K562 (cell line): ENCODE measurements around the gene SLC43A1. TPM values are rescaled to one million over a fixed set of nuclear protein-coding genes. Genes with fewer than 3 reads are reported as not detected.

Experiments
- ATAC-seq: fragments of 200-7000 bp; cut with Tn5 transposase; 3 replicates; pipeline ENCODE4 v1.9.1; 2020; ENCODE audit warnings: moderate library complexity
- BruUV-seq: library from RNA; stranded (reverse); fragments of 400-500 nt; replicated peaks from 2 replicates; lab custom pipeline; 2021; lab: Mats Ljungman, UMichigan
- CTCF ChIA-PET: fragments of 300-600 bp; formaldehyde crosslinking; extraction: SDS; loops from one replicate; lab custom pipeline; 2021; ENCODE audit warnings: low intra/inter-chr PET ratio; lab: Yijun Ruan, JAX
- POLR2A ChIA-PET: fragments of 300-600, 350-650 bp; sonication (Branson Sonifier 250); formaldehyde crosslinking; extraction: SDS; loops from one replicate; lab custom pipeline; 2021; ENCODE audit warnings: antibody characterized with exemption, inconsistent platforms; lab: Yijun Ruan, JAX
- DNase-seq, 4 experiments: peaks; one replicate each; pipeline versions ENCODE4 v3.0.0 to v3.0.0-alpha.2; 2011 to 2018; ENCODE audit warnings: low spot score in 3 of 4, mixed read lengths in 3 of 4; ENCODE audit errors: extremely low read depth in 1 of 4
- FAIRE-seq: peaks from 2 replicates; lab custom pipeline; 2011; peaks lifted over from hg19 to GRCh38; lab: Jason Lieb, UNC
- H2AFZ ChIP-seq: 2 replicates; pipeline ENCODE4 v1.6.0; 2011; ENCODE audit warnings: low read depth, low read length, control low read depth, inconsistent platforms
- H3K27ac ChIP-seq: fragments of 200-600 bp; 3 replicates; pipeline ENCODE4 v1.8.0; 2011; ENCODE audit warnings: low read depth, mild to moderate bottlenecking, control low read depth, inconsistent platforms, low read length, moderate library complexity, mixed read lengths; ENCODE audit errors: extremely low read depth
- H3K27me3 ChIP-seq, 2 experiments: fragments of 300-600 bp in 1 of 2; 2 replicates in 1 of 2; 3 replicates in 1 of 2; pipeline versions ENCODE4 v1.6.0 to v1.8.0; 2011; ENCODE audit warnings: inconsistent platforms in 2 of 2, low read length in 2 of 2, mild to moderate bottlenecking in 1 of 2, mixed read lengths in 1 of 2, moderate library complexity in 1 of 2; ENCODE audit not compliant: control insufficient read depth in 2 of 2, insufficient read depth in 2 of 2
- H3K36me3 ChIP-seq: fragments of 300-600 bp; 3 replicates; pipeline ENCODE4 v1.8.0; 2011; ENCODE audit warnings: mild to moderate bottlenecking, low read length, inconsistent platforms; ENCODE audit not compliant: control insufficient read depth, insufficient read depth
- H3K4me1 ChIP-seq, 2 experiments: fragments of 200-600 bp in 1 of 2; replicated peaks in 1 of 2; 2 replicates in 1 of 2; 3 replicates in 1 of 2; pipeline versions ENCODE4 v1.5.1 to v1.8.0; 2011; ENCODE audit warnings: inconsistent platforms in 2 of 2, low read length in 2 of 2, mild to moderate bottlenecking in 1 of 2, mixed read lengths in 1 of 2, moderate library complexity in 1 of 2; ENCODE audit not compliant: control insufficient read depth in 2 of 2, insufficient read depth in 2 of 2
- H3K4me2 ChIP-seq: 2 replicates; pipeline ENCODE4 v1.6.1; 2011; ENCODE audit warnings: low read length, control low read depth, inconsistent platforms, mixed read lengths; ENCODE audit not compliant: insufficient read depth
- H3K4me3 ChIP-seq: fragments of 200-600 bp; sonication (generic), shearing (Covaris generic); 2 replicates; pipeline ENCODE4 v1.5.1; 2016; ENCODE audit warnings: control low read depth, inconsistent platforms
- H3K79me2 ChIP-seq: fragments of 200-600 bp; 3 replicates; pipeline ENCODE4 v1.8.0; 2011; ENCODE audit warnings: low read length, inconsistent platforms; ENCODE audit not compliant: control insufficient read depth, insufficient read depth
- H3K9ac ChIP-seq, 2 experiments: 2 replicates each; pipeline versions ENCODE4 v1.6.0 to v1.6.1; 2011; ENCODE audit warnings: low read depth in 2 of 2, low read length in 2 of 2, control low read depth in 1 of 2, inconsistent platforms in 1 of 2, mild to moderate bottlenecking in 1 of 2, mixed read lengths in 1 of 2; ENCODE audit not compliant: insufficient read depth in 1 of 2
- H3K9me1 ChIP-seq: one replicate; pipeline ENCODE4 v1.6.0; 2011; ENCODE audit warnings: inconsistent platforms, mild to moderate bottlenecking, low read length, moderate library complexity; ENCODE audit not compliant: control insufficient read depth, insufficient read depth
- H3K9me3 ChIP-seq: replicated peaks from 2 replicates; pipeline ENCODE4 v1.5.1; 2011; ENCODE audit warnings: low read depth, low read length, inconsistent platforms; ENCODE audit not compliant: control insufficient read depth, insufficient read depth
- H4K20me1 ChIP-seq: replicated peaks from 2 replicates; pipeline ENCODE4 v1.6.1; 2011; ENCODE audit warnings: low read length, inconsistent platforms, mixed read lengths; ENCODE audit not compliant: control insufficient read depth, insufficient read depth
- CBFA2T2 ChIP-seq: fragments of 450-650 bp; conservative IDR thresholded peaks from 2 replicates; pipeline ENCODE4 v1.6.1; 2017; ENCODE audit warnings: mild to moderate bottlenecking
- KDM4B ChIP-seq, 2 experiments: fragments of 450-650 bp in 1 of 2; sonication (generic) in 1 of 2; IDR thresholded peaks; 2 replicates each; pipeline ENCODE4 v1.6.1; 2016 to 2017; ENCODE audit warnings: borderline replicate concordance in 2 of 2, antibody characterized with exemption in 1 of 2, low read depth in 1 of 2, mild to moderate bottlenecking in 1 of 2
- MCM3 ChIP-seq: fragments of 450-650 bp; IDR thresholded peaks from 2 replicates; pipeline ENCODE4 v1.6.1; 2016
- NCOA6 ChIP-seq: fragments of 450-650 bp; IDR thresholded peaks from 2 replicates; pipeline ENCODE4 v1.6.1; 2017; ENCODE audit warnings: mild to moderate bottlenecking
- PHB2 ChIP-seq: fragments of 450-650 bp; IDR thresholded peaks from 2 replicates; pipeline ENCODE4 v1.6.1; 2017; ENCODE audit warnings: low read depth
- RBFOX2 ChIP-seq: fragments of 200-400 bp; formaldehyde crosslinking; IDR thresholded peaks from 2 replicates; pipeline ENCODE4 v1.6.1; 2017; ENCODE audit warnings: low read depth, mild to moderate bottlenecking, low read length, moderate library complexity
- ZNF197 ChIP-seq: fragments of 200-800 bp; sonication (Bioruptor generic); IDR thresholded peaks from 2 replicates; pipeline ENCODE4 v1.6.1; 2016; ENCODE audit warnings: low read depth, missing genetic modification characterization, missing compliant biosample characterization
- WGBS: fragments of 100-300 bp; shearing (Covaris generic); methylation state at CpG from one replicate; pipeline ENCODE4 v1.1.6; 2016; ENCODE audit warnings: low coverage, mixed read lengths; ENCODE audit not compliant: insufficient coverage; ENCODE audit errors: missing lambda C conversion rate; 5-methylcytosine and 5-hydroxymethylcytosine counted together
- in situ Hi-C: fragments of 300-500 bp; cut with MboI; formaldehyde crosslinking; loops from 4 replicates; pipeline ENCODE4 v1.15.0; 2018; ENCODE audit warnings: inconsistent platforms, mixed read lengths
- intact Hi-C: fragments of 100-400 bp; cut with micrococcal nuclease; formaldehyde crosslinking; loops from 2 replicates; pipeline ENCODE4 v1.14.2; 2022
- polyA plus RNA-seq, 8 experiments: library from polyadenylated mRNA; depleted of rRNA in 4 of 8; stranded (reverse) in 5 of 8; unstranded in 3 of 8; fragments of >200 nt; fragmentation: Nextera tagmentation in 2 of 8; fragmentation: Illumina TruSeq in 1 of 8; extraction: Ambion mirVana in 2 of 8; extraction: Trizol in 1 of 8; gene quantifications; 2 replicates each; pipeline versions ENCODE4 v1.2.1 to v1.2.3, GENCODE V29; 2011 to 2014; ENCODE audit warnings: inconsistent platforms in 1 of 8, missing spikeins in 1 of 8
- total RNA-seq, 7 experiments: library from RNA; depleted of rRNA in 6 of 7; stranded (reverse); fragments of >200 nt in 6 of 7; fragmentation: Illumina TruSeq in 2 of 7; extraction: Trizol in 2 of 7; gene quantifications; 2 replicates each; pipeline versions ENCODE4 v1.2.1 to v1.2.3, GENCODE V29; 2011 to 2021; ENCODE audit warnings: low replicate concordance in 1 of 7
- TF ChIP-seq, protein P1 (sequence below): fragments of 250-450 bp; sonication (Bioruptor Pico); IDR thresholded peaks from 2 replicates; pipeline ENCODE4 v1.9.0; 2021; ENCODE audit warnings: mild to moderate bottlenecking, inconsistent platforms
- TF ChIP-seq, protein P2 (sequence below), 2 experiments: fragments of 450-650 bp; formaldehyde crosslinking in 1 of 2; IDR thresholded peaks; 2 replicates each; pipeline versions ENCODE4 v1.4.0 to v1.6.1; 2014 to 2020; ENCODE audit warnings: mild to moderate bottlenecking in 2 of 2, borderline replicate concordance in 1 of 2, low read depth in 1 of 2

Gene SLC43A1
- total and polyA plus RNA-seq, 9 of the 15 experiments (the other 6 are each of a cell fraction or from before 2014, with no cell fraction given): 2.6 to 41.8 (median 24.6) TPM

DNA sequence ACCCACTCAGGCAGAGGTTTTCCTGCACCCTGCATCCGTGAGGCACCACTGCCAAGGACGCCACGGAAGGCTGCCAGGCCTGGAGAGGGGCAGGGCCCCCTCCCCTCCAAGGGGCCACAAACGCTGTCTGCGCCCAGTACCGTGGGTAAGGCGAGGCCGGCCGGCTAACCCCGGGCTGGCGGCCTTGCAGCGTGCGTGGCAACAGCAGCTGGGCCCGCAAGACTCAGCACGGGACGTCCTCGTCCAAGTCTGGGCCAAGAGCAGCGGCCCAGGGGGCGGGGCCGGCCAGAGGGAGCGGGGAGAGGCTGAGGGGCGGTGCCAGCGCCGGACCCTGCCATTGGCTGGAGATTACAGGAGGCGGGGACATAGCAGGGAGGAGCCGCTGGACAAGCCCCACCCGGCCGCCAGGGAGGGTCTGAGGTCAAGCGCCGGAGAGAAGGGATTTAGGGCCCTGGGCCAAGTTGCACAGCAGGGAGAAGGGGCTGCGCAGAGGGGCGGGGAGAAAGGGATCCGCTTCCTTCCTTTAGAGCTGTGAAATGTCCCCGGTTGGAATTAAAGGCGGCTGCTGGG, 16.0 kb downstream of the SLC43A1 start (continued):
- TF ChIP-seq ZNF197 (CRISPR knock-in tag): no peak
- TF ChIP-seq, protein P1, sequence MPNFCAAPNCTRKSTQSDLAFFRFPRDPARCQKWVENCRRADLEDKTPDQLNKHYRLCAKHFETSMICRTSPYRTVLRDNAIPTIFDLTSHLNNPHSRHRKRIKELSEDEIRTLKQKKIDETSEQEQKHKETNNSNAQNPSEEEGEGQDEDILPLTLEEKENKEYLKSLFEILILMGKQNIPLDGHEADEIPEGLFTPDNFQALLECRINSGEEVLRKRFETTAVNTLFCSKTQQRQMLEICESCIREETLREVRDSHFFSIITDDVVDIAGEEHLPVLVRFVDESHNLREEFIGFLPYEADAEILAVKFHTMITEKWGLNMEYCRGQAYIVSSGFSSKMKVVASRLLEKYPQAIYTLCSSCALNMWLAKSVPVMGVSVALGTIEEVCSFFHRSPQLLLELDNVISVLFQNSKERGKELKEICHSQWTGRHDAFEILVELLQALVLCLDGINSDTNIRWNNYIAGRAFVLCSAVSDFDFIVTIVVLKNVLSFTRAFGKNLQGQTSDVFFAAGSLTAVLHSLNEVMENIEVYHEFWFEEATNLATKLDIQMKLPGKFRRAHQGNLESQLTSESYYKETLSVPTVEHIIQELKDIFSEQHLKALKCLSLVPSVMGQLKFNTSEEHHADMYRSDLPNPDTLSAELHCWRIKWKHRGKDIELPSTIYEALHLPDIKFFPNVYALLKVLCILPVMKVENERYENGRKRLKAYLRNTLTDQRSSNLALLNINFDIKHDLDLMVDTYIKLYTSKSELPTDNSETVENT (CRISPR knock-in tag): no peak
- TF ChIP-seq RBFOX2: peak; percentile 63
- TF ChIP-seq, all 486 proteins: peak for 32

DNA sequence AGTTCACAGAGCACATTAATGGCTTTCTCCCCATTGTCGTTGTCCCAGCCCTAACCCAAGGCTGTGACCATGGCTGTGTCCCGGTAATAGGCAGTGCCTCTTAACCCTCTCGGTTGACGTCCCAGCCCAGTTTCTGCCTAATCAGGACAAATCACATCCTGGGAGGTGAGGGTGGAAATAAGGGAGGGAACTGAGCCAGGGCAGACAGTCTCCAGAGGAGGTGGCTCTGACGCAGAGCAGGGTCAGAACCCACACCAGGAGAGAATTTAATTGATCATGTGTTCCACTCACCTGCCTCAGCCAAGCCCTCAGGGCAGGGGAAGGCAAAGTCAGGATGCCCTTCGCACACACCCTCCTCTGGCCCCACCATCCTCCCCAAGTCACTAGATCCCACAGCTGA, 17.0 kb downstream of the SLC43A1 start:
- DNase-seq (no peak), ATAC-seq (no peak), FAIRE-seq (no peak)
- BruUV-seq: no TSS peak
- Histone ChIP-seq H3K36me3 (peaks cover 80% of the 10 kb centered on the region), H3K27me3 (no peaks in the 10 kb centered on the region), H3K9me3 (no peaks in the 10 kb centered on the region), H3K9me1 (no peaks in the 10 kb centered on the region), H3K79me2 (0 out of 3 replicates have a peak, but pooled peaks cover 3% of the 10 kb centered on the region), H4K20me1 (peaks cover 27% of the 10 kb centered on the region), H3K27ac (no peak overlapping the region), H3K4me2 (no peak overlapping the region), H3K9ac (peak overlapping the region in 1 of 2 experiments; percentile 47; a peak in 1 of 4 replicates), H3K4me3 (no peak overlapping the region), H2AFZ (no peak overlapping the region), H3K4me1 (peaks cover 23 to 26% of the 10 kb centered on the region in 2 experiments)
- POLR2A ChIA-PET: interaction anchor here (0.6 to 1.2 kb wide), 2 partner anchors 14 to 17 kb away, joined by 3 to 6 read pairs; no protein-coding TSS in a partner anchor
- WGBS: 81% methylated on average over 6 of the region's 6 CpGs
- in situ Hi-C loops: no loop called here
- CTCF ChIA-PET: interaction anchor here (0.6 kb wide), 1 partner anchor 197 kb away, joined by 3 read pairs; no protein-coding TSS in a partner anchor
- intact Hi-C loops: no loop called here
- TF ChIP-seq NCOA6 (no peak), MCM3 (no peak), CBFA2T2 (no peak), KDM4B (IDR thresholded peaks at IDR 0.05; ENCODE audit: borderline replicate concordance in 2 of 2, low read depth in 1 of 2) (no peak), PHB2 (no peak)
- TF ChIP-seq, protein P2, sequence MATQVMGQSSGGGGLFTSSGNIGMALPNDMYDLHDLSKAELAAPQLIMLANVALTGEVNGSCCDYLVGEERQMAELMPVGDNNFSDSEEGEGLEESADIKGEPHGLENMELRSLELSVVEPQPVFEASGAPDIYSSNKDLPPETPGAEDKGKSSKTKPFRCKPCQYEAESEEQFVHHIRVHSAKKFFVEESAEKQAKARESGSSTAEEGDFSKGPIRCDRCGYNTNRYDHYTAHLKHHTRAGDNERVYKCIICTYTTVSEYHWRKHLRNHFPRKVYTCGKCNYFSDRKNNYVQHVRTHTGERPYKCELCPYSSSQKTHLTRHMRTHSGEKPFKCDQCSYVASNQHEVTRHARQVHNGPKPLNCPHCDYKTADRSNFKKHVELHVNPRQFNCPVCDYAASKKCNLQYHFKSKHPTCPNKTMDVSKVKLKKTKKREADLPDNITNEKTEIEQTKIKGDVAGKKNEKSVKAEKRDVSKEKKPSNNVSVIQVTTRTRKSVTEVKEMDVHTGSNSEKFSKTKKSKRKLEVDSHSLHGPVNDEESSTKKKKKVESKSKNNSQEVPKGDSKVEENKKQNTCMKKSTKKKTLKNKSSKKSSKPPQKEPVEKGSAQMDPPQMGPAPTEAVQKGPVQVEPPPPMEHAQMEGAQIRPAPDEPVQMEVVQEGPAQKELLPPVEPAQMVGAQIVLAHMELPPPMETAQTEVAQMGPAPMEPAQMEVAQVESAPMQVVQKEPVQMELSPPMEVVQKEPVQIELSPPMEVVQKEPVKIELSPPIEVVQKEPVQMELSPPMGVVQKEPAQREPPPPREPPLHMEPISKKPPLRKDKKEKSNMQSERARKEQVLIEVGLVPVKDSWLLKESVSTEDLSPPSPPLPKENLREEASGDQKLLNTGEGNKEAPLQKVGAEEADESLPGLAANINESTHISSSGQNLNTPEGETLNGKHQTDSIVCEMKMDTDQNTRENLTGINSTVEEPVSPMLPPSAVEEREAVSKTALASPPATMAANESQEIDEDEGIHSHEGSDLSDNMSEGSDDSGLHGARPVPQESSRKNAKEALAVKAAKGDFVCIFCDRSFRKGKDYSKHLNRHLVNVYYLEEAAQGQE (IDR thresholded peaks at IDR 0.05; ENCODE audit: borderline replicate concordance): no peak
- TF ChIP-seq, protein P2 (CRISPR knock-in tag; IDR thresholded peaks at IDR 0.05; ENCODE audit: low read depth): no peak
